Endothelial cell of umbilical vein (primary cell): ENCODE results near the gene ABHD14A.
"Not testable (repeated sequence)": the region's sequence is repeated elsewhere in the genome, so short reads cannot be mapped to it uniquely, and the experiment has no call there.

Experiments
- CTCF ChIP-seq, 2 donors: IDR thresholded peaks; 1 replicate in 1 of 2; 2 replicates in 1 of 2; pipeline ENCODE4 v1.5.1; 2011; ENCODE audit warnings: low read length in 2 of 2, mild to moderate bottlenecking in 2 of 2, moderate library complexity in 2 of 2, control low read depth in 1 of 2, inconsistent platforms in 1 of 2, low read depth in 1 of 2; ENCODE audit not compliant: insufficient read depth in 1 of 2; ENCODE audit errors: extremely low read depth in 1 of 2
- FOS ChIP-seq: IDR thresholded peaks from 2 replicates; pipeline ENCODE4 v1.6.1; 2011; ENCODE audit warnings: mild to moderate bottlenecking, low read length, moderate library complexity, borderline replicate concordance; ENCODE audit not compliant: insufficient read depth

DNA sequence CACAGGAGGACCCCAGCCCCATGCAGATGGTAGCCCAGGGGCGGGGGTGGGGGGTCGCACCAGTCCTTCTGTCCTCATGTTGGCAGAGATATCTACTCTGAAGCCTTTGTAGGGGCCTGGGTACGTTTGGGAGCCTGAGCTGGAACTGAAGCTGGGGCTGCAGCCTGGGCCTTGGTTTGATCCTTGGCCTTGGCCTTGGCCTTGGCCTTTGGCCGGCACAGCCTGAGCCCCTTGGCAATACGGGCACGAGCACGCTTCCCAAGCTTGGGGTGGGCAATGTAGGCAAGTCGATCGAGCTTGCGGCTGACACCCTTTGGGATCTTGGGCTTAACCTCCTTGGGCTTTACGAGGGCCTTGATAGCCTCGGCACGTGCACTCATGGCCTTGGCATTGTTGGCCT, 18.8 kb downstream of the ABHD14A start:
- TF ChIP-seq FOS; CTCF (IDR thresholded peaks at IDR 0.05; ENCODE audit: extremely low read depth in 1 of 2, insufficient read depth in 1 of 2, low read depth in 1 of 2, low read length in 2 of 2): not testable (repeated sequence)
